HG02759 (cell line): ENCODE results near the gene PRDM1.

ENCODE experiments used
- ATAC-seq: cut with Tn5 transposase; IDR thresholded peaks from one replicate; pipeline ENCODE4 v1.9.1; 2021; ENCODE audit warnings: mild to moderate bottlenecking, moderate library complexity; ENCODE audit not compliant: unreplicated experiment

PRDM1 gene

GRCh38 chr6:106069478-106069877 is 16.7 kb upstream of the PRDM1 start:
- ATAC-seq = no peak

- ATAC-seq = no peak
Measured at GRCh38 chr6:106070636-106071035, 15.5 kb upstream of the PRDM1 start.

- ATAC-seq = no peak
Measured at GRCh38 chr6:106072501-106073090, 13.5 kb upstream of the PRDM1 start.

GRCh38 chr6:106074146-106074545 is 12.0 kb upstream of the PRDM1 start:
- ATAC-seq = no peak

- no peak for ATAC-seq
Measured at GRCh38 chr6:106076139-106076538, 10.0 kb upstream of the PRDM1 start.

- no peak for ATAC-seq
Measured at GRCh38 chr6:106077170-106077569, 9.0 kb upstream of the PRDM1 start.

- no peak for ATAC-seq
Measured at GRCh38 chr6:106077881-106078280, 8.3 kb upstream of the PRDM1 start.

- no peak for ATAC-seq
Measured at GRCh38 chr6:106079961-106080762, 6.0 kb upstream of the PRDM1 start.

- no peak for ATAC-seq
Measured at GRCh38 chr6:106080763-106081095, 5.4 kb upstream of the PRDM1 start.

GRCh38 chr6:106081715-106082114 is 4.4 kb upstream of the PRDM1 start:
- no peak for ATAC-seq

- no peak for ATAC-seq
Measured at GRCh38 chr6:106082735-106083398, 3.3 kb upstream of the PRDM1 start.

GRCh38 chr6:106083618-106084017 is 2.5 kb upstream of the PRDM1 start:
- peak; percentile 27 for ATAC-seq

- peak; percentile 66 for ATAC-seq
Measured at GRCh38 chr6:106084106-106084988, 1.8 kb upstream of the PRDM1 start.

GRCh38 chr6:106084989-106085691 is 996 bp upstream of the PRDM1 start:
- ATAC-seq = no peak

- no peak for ATAC-seq
Measured at GRCh38 chr6:106085692-106085983, 498 bp upstream of the PRDM1 start.

- no peak for ATAC-seq
Measured at GRCh38 chr6:106086814-106087175, 659 bp downstream of the PRDM1 start.

GRCh38 chr6:106087548-106088325 is 1.6 kb downstream of the PRDM1 start:
- no peak for ATAC-seq

GRCh38 chr6:106090001-106090400 is 3.9 kb downstream of the PRDM1 start:
- ATAC-seq = no peak

- no peak for ATAC-seq
Measured at GRCh38 chr6:106092279-106092678, 6.1 kb downstream of the PRDM1 start.
